NCI-H2196 (cell line): ENCODE results near the gene KIF13A.
"Not testable (repeated sequence)": the region's sequence is repeated elsewhere in the genome, so short reads cannot be mapped to it uniquely, and the experiment has no call there.

Experiments used
- DNase-seq: peaks from one replicate; lab custom pipeline; 2025; ENCODE audit not compliant: unreplicated experiment; lab: John Stamatoyannopoulos, UW

KIF13A gene

GRCh38 chr6:17971128-17972073 is 16.0 kb downstream of the KIF13A start:
- no peak for DNase-seq

GRCh38 chr6:17968876-17969275 is 18.6 kb downstream of the KIF13A start:
- DNase-seq, result no peak

- DNase-seq, result no peak
Observed at GRCh38 chr6:17967668-17968518, 19.5 kb downstream of the KIF13A start.

GRCh38 chr6:17966451-17966850 is 21.0 kb downstream of the KIF13A start:
- no peak for DNase-seq

- DNase-seq, result no peak
Observed at GRCh38 chr6:17965397-17965796, 22.0 kb downstream of the KIF13A start.

- no peak for DNase-seq
Observed at GRCh38 chr6:17964633-17965032, 22.8 kb downstream of the KIF13A start.

GRCh38 chr6:17962436-17963031 is 24.9 kb downstream of the KIF13A start:
- no peak for DNase-seq

- DNase-seq, result no peak
Observed at GRCh38 chr6:17959302-17959701, 28.1 kb downstream of the KIF13A start.

GRCh38 chr6:17957904-17958620 is 29.4 kb downstream of the KIF13A start:
- DNase-seq, result no peak

- DNase-seq, result no peak
Observed at GRCh38 chr6:17957498-17957897, 29.9 kb downstream of the KIF13A start.

- DNase-seq, result no peak
Observed at GRCh38 chr6:17957086-17957485, 30.3 kb downstream of the KIF13A start.

- no peak for DNase-seq
Observed at GRCh38 chr6:17950095-17950494, 37.3 kb downstream of the KIF13A start.

- DNase-seq, result no peak
Observed at GRCh38 chr6:17949168-17949567, 38.3 kb downstream of the KIF13A start.

GRCh38 chr6:17948725-17949124 is 38.7 kb downstream of the KIF13A start:
- DNase-seq, result no peak

GRCh38 chr6:17947574-17947973 is 39.9 kb downstream of the KIF13A start:
- not testable (repeated sequence) for DNase-seq

- no peak for DNase-seq
Observed at GRCh38 chr6:17945575-17945974, 41.9 kb downstream of the KIF13A start.

- DNase-seq, result no peak
Observed at GRCh38 chr6:17945111-17945510, 42.3 kb downstream of the KIF13A start.

GRCh38 chr6:17941318-17941717 is 46.1 kb downstream of the KIF13A start:
- no peak for DNase-seq

GRCh38 chr6:17940151-17940792 is 47.2 kb downstream of the KIF13A start:
- no peak for DNase-seq

GRCh38 chr6:17938901-17939300 is 48.5 kb downstream of the KIF13A start:
- no peak for DNase-seq
